ENCODE measurements around the gene SLC22A23. TPM values are rescaled to one million over a fixed set of nuclear protein-coding genes. Genes with fewer than 3 reads are reported as not detected.

The SLC22A23 gene
- total RNA-seq, 2 experiments from 2014 or later = 1.3 to 1.4 TPM

GRCh38 chr6:3281631-3282475 lies 175.0 kb downstream of the SLC22A23 start:
- Mint-ChIP-seq H3K27me3 (ENCODE audit: low read depth) (no peaks in the 10 kb centered on the region), H3K4me1 (ENCODE audit: low read depth) (peaks cover 2% of the 10 kb centered on the region), H3K27ac (no peak overlapping the region), H3K9me3 (no peaks in the 10 kb centered on the region), H3K4me3 (no peak overlapping the region), H3K36me3 (ENCODE audit: low read depth) (no peaks in the 10 kb centered on the region)
- CTCF ChIA-PET = interaction anchor here (0.6 to 2.6 kb wide), 6 partner anchors 9 to 450 kb away, joined by 3 to 13 read pairs (median 3); no protein-coding TSS in a partner anchor
- no peak for DNase-seq
- intact Hi-C loops (cut with micrococcal nuclease) = no loop called here

- H3K4me1 Mint-ChIP-seq (ENCODE audit: low read depth) = peaks cover 2% of the 10 kb centered on the region
- CTCF ChIA-PET = interaction anchor here (0.7 to 2.6 kb wide), 4 partner anchors 8 to 451 kb away, joined by 3 to 13 read pairs (median 6); no protein-coding TSS in a partner anchor
- no peaks in the 10 kb centered on the region for H3K27me3 Mint-ChIP-seq (ENCODE audit: low read depth)
- intact Hi-C loops (cut with micrococcal nuclease) = no loop called here
- H3K27ac Mint-ChIP-seq = no peak overlapping the region
- no peak overlapping the region for H3K4me3 Mint-ChIP-seq
- no peaks in the 10 kb centered on the region for H3K9me3 Mint-ChIP-seq
- DNase-seq = no peak
- no peaks in the 10 kb centered on the region for H3K36me3 Mint-ChIP-seq (ENCODE audit: low read depth)
Observed at GRCh38 chr6:3280866-3281465, 175.9 kb downstream of the SLC22A23 start.

GRCh38 chr6:3280091-3280490 lies 176.8 kb downstream of the SLC22A23 start:
- Mint-ChIP-seq H3K27ac (no peak overlapping the region), H3K4me1 (ENCODE audit: low read depth) (peaks cover 2% of the 10 kb centered on the region), H3K27me3 (ENCODE audit: low read depth) (no peaks in the 10 kb centered on the region), H3K36me3 (ENCODE audit: low read depth) (no peaks in the 10 kb centered on the region), H3K4me3 (no peak overlapping the region), H3K9me3 (no peaks in the 10 kb centered on the region)
- DNase-seq = no peak
- CTCF ChIA-PET = interaction anchor here (0.7 to 1.5 kb wide), 10 partner anchors 11 to 463 kb away, joined by 3 to 13 read pairs (median 4); no protein-coding TSS in a partner anchor
- intact Hi-C loops (cut with micrococcal nuclease) = no loop called here

GRCh38 chr6:3278691-3279090 lies 178.2 kb downstream of the SLC22A23 start:
- Mint-ChIP-seq H3K36me3 (ENCODE audit: low read depth) (no peaks in the 10 kb centered on the region), H3K27ac (no peak overlapping the region), H3K4me1 (ENCODE audit: low read depth) (peaks cover 7% of the 10 kb centered on the region), H3K4me3 (no peak overlapping the region), H3K9me3 (no peaks in the 10 kb centered on the region), H3K27me3 (ENCODE audit: low read depth) (no peaks in the 10 kb centered on the region)
- DNase-seq = no peak
- CTCF ChIA-PET = interaction anchor here (1.4 kb wide), 1 partner anchor 464 kb away, joined by 3 read pairs; no protein-coding TSS in a partner anchor
- intact Hi-C loops (cut with micrococcal nuclease) = loop anchor here (1.0 kb wide), 3 partner anchors 133 to 454 kb away; partner anchors contain the start of gene SLC22A23

GRCh38 chr6:3277851-3278416 lies 178.9 kb downstream of the SLC22A23 start:
- Mint-ChIP-seq H3K36me3 (ENCODE audit: low read depth) (no peaks in the 10 kb centered on the region), H3K9me3 (no peaks in the 10 kb centered on the region), H3K4me3 (no peak overlapping the region), H3K4me1 (ENCODE audit: low read depth) (peaks cover 12% of the 10 kb centered on the region), H3K27ac (no peak overlapping the region), H3K27me3 (ENCODE audit: low read depth) (no peaks in the 10 kb centered on the region)
- CTCF ChIA-PET = interaction anchor here (1.8 kb wide), 1 partner anchor 454 kb away, joined by 6 read pairs; no protein-coding TSS in a partner anchor
- DNase-seq = no peak
- intact Hi-C loops (cut with micrococcal nuclease) = no loop called here

GRCh38 chr6:3277251-3277650 lies 179.6 kb downstream of the SLC22A23 start:
- intact Hi-C loops (cut with micrococcal nuclease) = no loop called here
- Mint-ChIP-seq H3K9me3 (no peaks in the 10 kb centered on the region), H3K4me3 (no peak overlapping the region), H3K27ac (no peak overlapping the region), H3K4me1 (ENCODE audit: low read depth) (peaks cover 16% of the 10 kb centered on the region), H3K36me3 (ENCODE audit: low read depth) (no peaks in the 10 kb centered on the region), H3K27me3 (ENCODE audit: low read depth) (no peaks in the 10 kb centered on the region)
- DNase-seq = no peak
- CTCF ChIA-PET = interaction anchor here (1.8 kb wide), 1 partner anchor 455 kb away, joined by 6 read pairs; no protein-coding TSS in a partner anchor

GRCh38 chr6:3276174-3277167 lies 180.4 kb downstream of the SLC22A23 start:
- Mint-ChIP-seq H3K36me3 (ENCODE audit: low read depth) (peaks cover 3% of the 10 kb centered on the region), H3K27ac (no peak overlapping the region), H3K4me1 (ENCODE audit: low read depth) (peaks cover 22% of the 10 kb centered on the region), H3K27me3 (ENCODE audit: low read depth) (no peaks in the 10 kb centered on the region), H3K4me3 (no peak overlapping the region), H3K9me3 (no peaks in the 10 kb centered on the region)
- CTCF ChIA-PET = interaction anchor here (1.2 to 1.8 kb wide), 2 partner anchors 9 to 455 kb away, joined by 3 to 6 read pairs; no protein-coding TSS in a partner anchor
- DNase-seq = no peak
- intact Hi-C loops (cut with micrococcal nuclease) = no loop called here

GRCh38 chr6:3273707-3274521 lies 182.9 kb downstream of the SLC22A23 start:
- CTCF ChIA-PET = interaction anchor here (1.4 to 2.7 kb wide), 3 partner anchors 8 to 476 kb away, joined by 3 to 8 read pairs (median 5); no protein-coding TSS in a partner anchor
- Mint-ChIP-seq H3K4me3 (no peak overlapping the region), H3K27me3 (ENCODE audit: low read depth) (no peaks in the 10 kb centered on the region), H3K9me3 (no peaks in the 10 kb centered on the region), H3K4me1 (ENCODE audit: low read depth) (peaks cover 20% of the 10 kb centered on the region), H3K27ac (no peak overlapping the region), H3K36me3 (ENCODE audit: low read depth) (peaks cover 14% of the 10 kb centered on the region)
- intact Hi-C loops (cut with micrococcal nuclease) = no loop called here
- no peak for DNase-seq

- Mint-ChIP-seq H3K4me3 (no peak overlapping the region), H3K9me3 (no peaks in the 10 kb centered on the region), H3K4me1 (ENCODE audit: low read depth) (peaks cover 21% of the 10 kb centered on the region), H3K27ac (no peak overlapping the region), H3K36me3 (ENCODE audit: low read depth) (peaks cover 16% of the 10 kb centered on the region), H3K27me3 (ENCODE audit: low read depth) (no peaks in the 10 kb centered on the region)
- CTCF ChIA-PET = interaction anchor here (1.7 to 2.7 kb wide), 2 partner anchors 9 to 460 kb away, joined by 5 to 8 read pairs; no protein-coding TSS in a partner anchor
- intact Hi-C loops (cut with micrococcal nuclease) = no loop called here
- no peak for DNase-seq
Observed at GRCh38 chr6:3272911-3273547, 183.8 kb downstream of the SLC22A23 start.

- Mint-ChIP-seq H3K36me3 (ENCODE audit: low read depth) (peaks cover 17% of the 10 kb centered on the region), H3K27ac (no peak overlapping the region), H3K4me1 (ENCODE audit: low read depth) (peaks cover 22% of the 10 kb centered on the region), H3K9me3 (no peaks in the 10 kb centered on the region), H3K27me3 (ENCODE audit: low read depth) (no peaks in the 10 kb centered on the region), H3K4me3 (no peak overlapping the region)
- CTCF ChIA-PET = interaction anchor here (1.4 to 2.7 kb wide), 3 partner anchors 10 to 471 kb away, joined by 3 to 8 read pairs (median 5); no protein-coding TSS in a partner anchor
- intact Hi-C loops (cut with micrococcal nuclease) = no loop called here
- no peak for DNase-seq
Observed at GRCh38 chr6:3271756-3272155, 185.1 kb downstream of the SLC22A23 start.
